ENCODE results near the gene EZH2.

The EZH2 gene

DNA sequence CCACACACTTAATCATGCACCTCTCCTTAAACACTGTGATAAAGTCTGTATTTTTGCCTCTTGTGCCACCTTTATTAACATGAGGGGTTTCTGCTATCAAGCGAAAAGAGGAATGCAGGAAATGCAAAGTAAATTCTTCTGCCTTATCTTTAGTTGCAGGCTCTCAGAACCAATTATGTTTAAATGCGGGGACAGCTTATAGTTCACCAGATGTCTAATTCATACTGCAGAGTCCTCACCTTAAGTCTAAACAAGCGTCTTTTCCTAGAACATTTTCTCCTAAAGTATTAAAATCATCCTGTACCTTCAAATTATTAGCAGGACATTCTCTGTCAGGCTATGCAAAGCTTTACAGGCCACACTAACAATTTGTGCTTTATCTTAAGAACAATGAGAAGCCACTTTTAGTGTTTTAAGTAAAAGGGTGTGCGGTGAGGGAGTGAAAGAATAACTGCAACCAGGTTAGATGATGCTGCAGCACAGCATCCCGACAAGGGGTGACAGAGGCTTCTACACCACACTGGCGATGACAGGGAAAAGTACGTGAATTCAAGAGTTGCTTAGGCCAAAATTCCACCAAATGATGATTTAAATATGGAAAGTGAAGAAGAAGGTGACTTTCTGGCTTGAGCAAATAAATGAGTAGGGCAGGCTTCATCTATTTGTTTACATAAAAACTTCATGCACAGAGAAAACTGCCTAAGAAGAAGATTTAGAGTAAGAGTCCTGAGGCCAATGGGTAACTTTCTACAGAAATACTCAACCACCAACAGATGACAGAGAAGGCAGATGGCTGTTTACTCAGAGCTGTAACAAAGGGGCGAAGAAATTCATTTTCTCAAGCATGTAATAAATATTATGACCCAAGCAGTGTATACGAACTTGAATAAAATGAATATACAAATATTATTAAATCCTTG lies 36.0 kb downstream of the EZH2 start:
- H3K27ac ChIP-seq: no peak overlapping the region
- ChIA-PET CTCF (interaction anchor here (1.2 kb wide), 1 partner anchor 9 kb away, joined by 4 read pairs; no protein-coding TSS in a partner anchor), POLR2A (ENCODE audit: low non-redundant PET) (no interaction called here)
- no peak for DNase-seq (ENCODE audit: low spot score)
- TF ChIP-seq, protein P1, sequence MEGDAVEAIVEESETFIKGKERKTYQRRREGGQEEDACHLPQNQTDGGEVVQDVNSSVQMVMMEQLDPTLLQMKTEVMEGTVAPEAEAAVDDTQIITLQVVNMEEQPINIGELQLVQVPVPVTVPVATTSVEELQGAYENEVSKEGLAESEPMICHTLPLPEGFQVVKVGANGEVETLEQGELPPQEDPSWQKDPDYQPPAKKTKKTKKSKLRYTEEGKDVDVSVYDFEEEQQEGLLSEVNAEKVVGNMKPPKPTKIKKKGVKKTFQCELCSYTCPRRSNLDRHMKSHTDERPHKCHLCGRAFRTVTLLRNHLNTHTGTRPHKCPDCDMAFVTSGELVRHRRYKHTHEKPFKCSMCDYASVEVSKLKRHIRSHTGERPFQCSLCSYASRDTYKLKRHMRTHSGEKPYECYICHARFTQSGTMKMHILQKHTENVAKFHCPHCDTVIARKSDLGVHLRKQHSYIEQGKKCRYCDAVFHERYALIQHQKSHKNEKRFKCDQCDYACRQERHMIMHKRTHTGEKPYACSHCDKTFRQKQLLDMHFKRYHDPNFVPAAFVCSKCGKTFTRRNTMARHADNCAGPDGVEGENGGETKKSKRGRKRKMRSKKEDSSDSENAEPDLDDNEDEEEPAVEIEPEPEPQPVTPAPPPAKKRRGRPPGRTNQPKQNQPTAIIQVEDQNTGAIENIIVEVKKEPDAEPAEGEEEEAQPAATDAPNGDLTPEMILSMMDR (conservative IDR thresholded peaks at IDR 0.05; ENCODE audit: low read depth): no peak

DNA sequence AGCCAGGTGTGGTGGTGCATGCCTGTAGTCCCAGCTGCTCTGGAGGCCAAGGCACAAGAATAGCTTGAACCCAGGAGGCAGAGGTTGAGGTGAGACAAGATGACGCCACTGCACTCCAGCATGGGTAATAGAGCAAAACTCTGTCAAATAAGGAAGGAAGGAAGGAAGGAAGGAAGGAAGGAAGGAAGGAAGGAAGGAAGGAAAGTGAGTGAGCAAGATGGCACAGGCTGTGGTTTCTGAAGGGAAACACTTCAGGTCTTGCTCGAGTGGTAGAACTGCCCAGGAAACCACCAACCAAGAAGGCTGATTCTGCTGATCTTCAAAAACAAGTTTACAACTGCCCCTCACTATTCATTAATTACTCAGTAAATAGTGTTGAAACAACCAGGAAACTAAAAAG lies 45.2 kb downstream of the EZH2 start:
- ChIA-PET CTCF (no interaction called here), POLR2A (ENCODE audit: low non-redundant PET) (no interaction called here)
- no peak overlapping the region for H3K27ac ChIP-seq
- TF ChIP-seq, protein P1 (conservative IDR thresholded peaks at IDR 0.05; ENCODE audit: low read depth): no peak
- no peak for DNase-seq (ENCODE audit: low spot score)

DNA sequence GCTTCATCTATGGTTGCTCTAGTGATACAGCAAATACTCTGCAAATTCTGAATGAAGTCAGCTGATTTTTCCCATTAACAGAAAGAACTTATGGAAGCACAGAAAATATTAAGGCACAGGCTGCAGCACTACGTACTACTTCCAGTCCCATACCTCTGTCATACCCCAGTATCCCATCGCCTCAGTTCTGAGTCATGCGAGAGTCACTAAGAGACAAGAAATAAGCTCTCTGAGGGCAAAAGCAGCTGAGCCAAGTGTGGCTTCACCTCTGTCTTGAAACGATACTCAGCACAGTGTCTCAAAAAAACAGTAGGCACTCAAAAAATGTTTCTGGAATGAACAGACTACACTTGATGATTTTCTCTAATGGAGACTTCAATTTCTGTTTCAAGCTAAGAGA lies 48.2 kb downstream of the EZH2 start:
- POLR2A ChIA-PET (ENCODE audit: low non-redundant PET): no interaction called here
- DNase-seq (ENCODE audit: low spot score): no peak
- CTCF ChIA-PET: interaction anchor here (1.5 kb wide), 1 partner anchor 106 kb away, joined by 5 read pairs; no protein-coding TSS in a partner anchor
- TF ChIP-seq, protein P1 (conservative IDR thresholded peaks at IDR 0.05; ENCODE audit: low read depth): no peak
- H3K27ac ChIP-seq: no peak overlapping the region

DNA sequence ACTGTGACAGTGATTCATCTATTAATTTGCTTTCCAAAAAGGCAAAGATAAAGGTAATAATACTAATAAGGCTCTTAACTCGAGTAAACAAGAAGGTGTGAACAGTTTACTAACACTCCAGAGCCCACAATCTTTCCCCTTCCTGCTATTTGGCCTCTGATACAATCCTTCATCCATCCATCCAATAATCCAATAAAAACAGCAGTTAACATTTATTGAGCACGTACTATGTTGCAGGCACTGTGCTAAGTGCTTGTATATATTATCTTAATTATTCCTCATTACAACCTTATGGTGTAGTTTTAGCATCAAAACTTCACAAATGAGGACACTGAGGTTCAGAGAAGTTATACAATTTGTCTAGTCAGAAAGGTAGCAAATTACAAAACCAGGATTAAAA lies 49.5 kb downstream of the EZH2 start:
- TF ChIP-seq, protein P1 (conservative IDR thresholded peaks at IDR 0.05; ENCODE audit: low read depth): no peak
- H3K27ac ChIP-seq: no peak overlapping the region
- CTCF ChIA-PET: no interaction called here
- DNase-seq (ENCODE audit: low spot score): no peak
- POLR2A ChIA-PET (ENCODE audit: low non-redundant PET): no interaction called here

DNA sequence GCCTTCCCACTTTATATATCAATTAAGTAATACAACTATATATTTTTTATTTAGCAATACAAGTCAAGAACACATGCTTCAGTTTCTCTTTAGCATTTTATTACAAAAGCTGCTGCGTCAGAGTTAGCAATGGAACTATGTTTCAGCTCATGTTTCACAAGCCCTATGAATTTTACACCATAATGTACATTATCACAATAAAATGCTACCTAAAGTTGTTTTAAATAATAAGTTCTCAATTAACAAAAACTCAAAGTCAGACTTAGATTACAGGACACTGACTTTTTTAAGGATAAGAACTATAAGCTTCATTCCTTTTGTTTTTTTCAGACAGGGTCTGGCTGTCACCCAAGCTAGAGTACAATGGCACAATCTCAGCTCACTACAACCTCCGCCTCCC lies 52.3 kb downstream of the EZH2 start:
- DNase-seq (ENCODE audit: low spot score): no peak
- ChIA-PET CTCF (no interaction called here), POLR2A (ENCODE audit: low non-redundant PET) (no interaction called here)
- TF ChIP-seq, protein P1 (conservative IDR thresholded peaks at IDR 0.05; ENCODE audit: low read depth): no peak
- H3K27ac ChIP-seq: no peak overlapping the region

DNA sequence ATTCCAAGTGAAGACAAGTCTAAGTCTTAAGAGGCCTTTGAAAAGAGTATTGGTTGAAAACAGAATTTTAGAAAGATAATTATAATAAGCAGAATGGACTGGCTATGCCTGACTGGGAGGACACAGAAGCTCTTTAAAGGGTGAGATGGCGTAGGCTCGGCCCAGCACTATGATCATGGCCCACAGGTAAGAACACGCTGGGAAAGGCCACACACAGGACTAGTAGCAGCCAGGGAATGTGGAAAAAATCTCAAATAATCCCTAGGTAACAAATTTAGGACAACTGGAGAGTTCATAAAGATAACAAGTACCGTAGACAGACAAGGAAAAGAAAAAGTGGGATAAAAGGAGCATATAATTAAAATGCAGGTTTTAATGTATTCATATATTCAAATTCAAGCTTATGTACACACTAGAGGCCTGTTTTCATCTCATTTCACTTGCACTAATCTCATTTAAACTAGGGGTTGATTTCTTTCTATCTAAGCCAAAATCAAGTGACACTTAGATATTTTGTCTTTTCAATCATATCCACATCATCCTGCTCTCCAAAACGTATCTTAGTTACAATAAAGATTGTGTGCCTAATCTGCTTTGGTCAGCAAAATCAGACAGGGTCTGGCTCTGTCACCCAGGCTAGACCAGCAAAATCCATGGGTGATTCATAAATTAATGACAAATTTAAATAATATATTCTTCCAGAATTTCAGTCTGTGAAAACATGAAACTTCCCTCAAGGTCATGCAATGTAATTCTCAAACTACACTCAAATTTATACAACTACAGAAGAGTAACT lies 53.0 kb downstream of the EZH2 start:
- TF ChIP-seq, protein P1 (conservative IDR thresholded peaks at IDR 0.05; ENCODE audit: low read depth): no peak
- H3K27ac ChIP-seq: no peak overlapping the region
- DNase-seq (ENCODE audit: low spot score): no peak
- ChIA-PET CTCF (no interaction called here), POLR2A (ENCODE audit: low non-redundant PET) (no interaction called here)

Data from RWPE1 (cell line).